ENCODE data around the gene ZEB2. TPM values are rescaled to one million over a fixed set of nuclear protein-coding genes. Genes with fewer than 3 reads are reported as not detected.

ZEB2 gene
- total and polyA plus RNA-seq, 2 of the 13 experiments (the other 11 are each of a cell fraction or from before 2014, with no cell fraction given): 0.07 TPM; not detected in 1

DNA sequence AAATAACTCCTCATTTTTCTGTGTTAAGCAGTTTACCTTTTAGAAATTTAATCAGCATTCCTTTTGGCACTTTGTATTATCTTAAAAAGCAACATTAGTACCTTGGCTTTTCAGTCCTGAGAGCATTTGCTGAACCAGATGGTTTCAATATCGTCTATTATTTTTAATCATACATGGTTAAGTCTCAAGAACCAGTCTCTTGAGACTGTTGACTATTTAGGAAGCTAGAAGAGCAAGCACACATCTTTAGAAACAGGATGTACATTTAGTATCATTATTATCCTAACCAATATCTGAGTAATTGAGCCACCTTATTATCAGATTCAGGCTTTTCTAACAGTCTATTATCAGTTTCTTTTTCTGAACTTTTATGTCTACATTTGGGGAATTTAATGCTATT, 28.2 kb upstream of the ZEB2 start:
- FAIRE-seq: no peak
- H3K27me3 ChIP-seq (ENCODE audit: control insufficient read depth in 1 of 2, insufficient read depth in 2 of 2, low read length in 2 of 2): 0 out of 5 replicates have a peak, but pooled peaks cover 0 to 4% of the 10 kb centered on the region in 2 experiments
- 0% methylated on average over 1 of the region's 1 CpG for whole genome bisulfite sequencing (ENCODE audit: low lambda C conversion rate)
- in situ Hi-C loops (cut with HindIII; ENCODE audit: extremely low pct_ligation_motif_present, low pct_unique_long_range_greater_than_20kb): no loop called here
- H3K4me2 ChIP-seq (ENCODE audit: low read depth, low read length): no peak overlapping the region
- no peak for ATAC-seq
- CTCF ChIA-PET (ENCODE audit: low intra/inter-chr PET ratio, low total read pairs): no interaction called here
- no peak overlapping the region for H3K9ac ChIP-seq (ENCODE audit: insufficient read depth, low read depth, low read length)
- POLR2A ChIA-PET: no interaction called here
- no peaks in the 10 kb centered on the region for H3K9me3 ChIP-seq (ENCODE audit: low read length)
- DNase-seq (ENCODE audit: low spot score): no peak
- no peaks in the 10 kb centered on the region for H3K36me3 ChIP-seq (replicated peaks in 1 of 2; ENCODE audit: control insufficient read depth in 1 of 2, insufficient read depth in 2 of 2, low read length in 2 of 2)
- no peak overlapping the region for H3K4me3 ChIP-seq (replicated peaks in 1 of 3; ENCODE audit: insufficient read depth in 1 of 3, low read depth in 2 of 3, low read length in 3 of 3)
- no peaks in the 10 kb centered on the region for H3K79me2 ChIP-seq (ENCODE audit: insufficient read depth, low read length)
- H4K20me1 ChIP-seq (ENCODE audit: insufficient read depth, low read length): no peaks in the 10 kb centered on the region
- no TSS peak for BruUV-seq (replicated peaks)
- H3K4me1 ChIP-seq (ENCODE audit: insufficient read depth, low read length): no peaks in the 10 kb centered on the region
- no peak overlapping the region for H2AFZ ChIP-seq (ENCODE audit: low read length)
- no peak overlapping the region for H3K27ac ChIP-seq (ENCODE audit: extremely low read length, insufficient read depth, low read length)
- intact Hi-C loops (cut with micrococcal nuclease; ENCODE audit: unreplicated experiment): no loop called here
- no peak for TF ChIP-seq SOX5 (CRISPR knock-in tag; IDR thresholded peaks at IDR 0.05; ENCODE audit: borderline replicate concordance)
- TF ChIP-seq, protein P1, sequence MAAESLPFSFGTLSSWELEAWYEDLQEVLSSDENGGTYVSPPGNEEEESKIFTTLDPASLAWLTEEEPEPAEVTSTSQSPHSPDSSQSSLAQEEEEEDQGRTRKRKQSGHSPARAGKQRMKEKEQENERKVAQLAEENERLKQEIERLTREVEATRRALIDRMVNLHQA (CRISPR knock-in tag; IDR thresholded peaks at IDR 0.05): no peak
- TF ChIP-seq ZNF136 (CRISPR knock-in tag; IDR thresholded peaks at IDR 0.05; ENCODE audit: low read depth): no peak
- no peak for TF ChIP-seq NFRKB (IDR thresholded peaks at IDR 0.05)
- TF ChIP-seq ATF1 (CRISPR knock-in tag; IDR thresholded peaks at IDR 0.05): no peak
- no peak for TF ChIP-seq PPARG (CRISPR knock-in tag; conservative IDR thresholded peaks at IDR 0.05)
- TF ChIP-seq MTF2 (CRISPR knock-in tag; IDR thresholded peaks at IDR 0.05; ENCODE audit: borderline replicate concordance): no peak
- no peak for TF ChIP-seq HNRNPL (IDR thresholded peaks at IDR 0.05; ENCODE audit: low read depth, low read length)
- TF ChIP-seq NR1H2 (CRISPR knock-in tag; IDR thresholded peaks at IDR 0.05; ENCODE audit: borderline replicate concordance, low read depth): no peak
- no peak for TF ChIP-seq ZNF720 (CRISPR knock-in tag; IDR thresholded peaks at IDR 0.05)
- TF ChIP-seq ZFP36L2 (CRISPR knock-in tag; IDR thresholded peaks at IDR 0.05): no peak
- TF ChIP-seq ZNF484 (CRISPR knock-in tag; IDR thresholded peaks at IDR 0.05; ENCODE audit: borderline replicate concordance, low read depth): no peak
- TF ChIP-seq MIER2 (CRISPR knock-in tag; IDR thresholded peaks at IDR 0.05): no peak

Measured in HepG2 (cell line).